Thoracic aorta (tissue), 2 donors: ENCODE data around the gene GSN. TPM values are rescaled to one million over a fixed set of nuclear protein-coding genes. Genes with fewer than 3 reads are reported as not detected.

Experiments used
- ATAC-seq: fragments of 150-250 bp; one replicate; pipeline ENCODE4 v1.8.0; 2017; ENCODE audit warnings: low read depth; ENCODE audit not compliant: insufficient number of reproducible peaks, low FRiP score
- DNase-seq: peaks from one replicate; pipeline ENCODE4 v3.0.0-alpha.2; 2020; ENCODE audit warnings: low spot score
- H3K27ac ChIP-seq, 2 donors: fragments of 200-600 bp; sonication (generic); 1 replicate in 1 of 2; 2 replicates in 1 of 2; pipeline ENCODE4 v1.5.1; 2016; ENCODE audit warnings: mild to moderate bottlenecking in 2 of 2, moderate library complexity in 2 of 2
- H3K27me3 ChIP-seq: fragments of 200-600 bp; sonication (generic); replicated peaks from 2 replicates; pipeline ENCODE4 v1.6.0; 2016; ENCODE audit warnings: mild to moderate bottlenecking; ENCODE audit not compliant: insufficient read depth
- H3K36me3 ChIP-seq: fragments of 200-600 bp; sonication (generic); one replicate; pipeline ENCODE4 v1.5.1; 2016
- H3K4me1 ChIP-seq, 2 donors: fragments of 200-600 bp; sonication (generic); 1 replicate in 1 of 2; 2 replicates in 1 of 2; pipeline versions ENCODE4 v1.5.1 to v1.6.0; 2016; ENCODE audit warnings: low read depth in 2 of 2, mild to moderate bottlenecking in 1 of 2; ENCODE audit not compliant: control insufficient read depth in 1 of 2
- H3K4me3 ChIP-seq: fragments of 200-600 bp; sonication (generic); 2 replicates; pipeline ENCODE4 v1.5.1; 2016; ENCODE audit warnings: mild to moderate bottlenecking
- H3K9me3 ChIP-seq: fragments of 200-600 bp; sonication (generic); 2 replicates; pipeline ENCODE4 v1.5.1; 2016
- CTCF ChIP-seq: fragments of 200-600 bp; sonication (generic); IDR thresholded peaks from one replicate; pipeline ENCODE4 v1.5.1; 2019; ENCODE audit warnings: antibody characterized with exemption
- total RNA-seq, 2 donors: library from RNA; depleted of rRNA; stranded (reverse); fragments of >200 nt; gene quantifications; one replicate each; pipeline versions ENCODE4 v1.1.0 to v1.2.3, GENCODE V29; 2016

Gene GSN
- total RNA-seq, 2 donors from 2014 or later: 3,187 to 4,234 TPM

DNA sequence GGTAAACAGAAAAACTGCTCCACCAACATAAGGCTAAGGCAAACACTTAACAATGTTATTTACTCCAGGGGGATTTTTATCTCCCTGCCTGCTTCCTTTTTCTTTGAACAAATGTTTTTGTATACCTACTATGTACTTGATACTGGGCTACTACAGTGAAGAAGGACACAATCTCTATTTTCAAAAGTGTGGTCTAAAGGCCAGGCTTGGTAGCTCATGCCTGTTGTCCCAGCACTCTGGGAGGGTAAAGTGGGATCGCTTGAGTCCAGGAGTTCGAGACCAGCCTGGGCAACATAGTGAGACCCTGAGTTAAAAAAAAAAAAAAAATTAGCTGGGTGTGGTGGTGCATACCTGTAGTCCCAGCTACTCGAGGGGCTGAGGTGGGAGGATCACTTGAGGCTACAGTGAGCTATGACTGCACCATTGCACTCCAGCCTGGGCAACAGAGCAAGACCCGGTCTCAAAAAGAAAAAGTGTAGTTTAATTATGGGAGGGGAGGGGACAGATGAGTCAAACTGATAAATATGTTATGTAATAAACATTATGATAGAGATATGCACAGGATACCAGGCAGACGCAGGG, 98.7 kb downstream of the GSN start:
- Histone ChIP-seq H3K4me3 (peak overlapping the region; percentile 95), H3K27ac (peak overlapping the region; percentile 86 to 99), H3K36me3 (no peaks in the 10 kb centered on the region), H3K27me3 (no peaks in the 10 kb centered on the region), H3K9me3 (no peaks in the 10 kb centered on the region), H3K4me1 (peaks cover 71 to 84% of the 10 kb centered on the region in 2 donors)
- ATAC-seq: no peak
- no peak for DNase-seq
- no peak for TF ChIP-seq CTCF

DNA sequence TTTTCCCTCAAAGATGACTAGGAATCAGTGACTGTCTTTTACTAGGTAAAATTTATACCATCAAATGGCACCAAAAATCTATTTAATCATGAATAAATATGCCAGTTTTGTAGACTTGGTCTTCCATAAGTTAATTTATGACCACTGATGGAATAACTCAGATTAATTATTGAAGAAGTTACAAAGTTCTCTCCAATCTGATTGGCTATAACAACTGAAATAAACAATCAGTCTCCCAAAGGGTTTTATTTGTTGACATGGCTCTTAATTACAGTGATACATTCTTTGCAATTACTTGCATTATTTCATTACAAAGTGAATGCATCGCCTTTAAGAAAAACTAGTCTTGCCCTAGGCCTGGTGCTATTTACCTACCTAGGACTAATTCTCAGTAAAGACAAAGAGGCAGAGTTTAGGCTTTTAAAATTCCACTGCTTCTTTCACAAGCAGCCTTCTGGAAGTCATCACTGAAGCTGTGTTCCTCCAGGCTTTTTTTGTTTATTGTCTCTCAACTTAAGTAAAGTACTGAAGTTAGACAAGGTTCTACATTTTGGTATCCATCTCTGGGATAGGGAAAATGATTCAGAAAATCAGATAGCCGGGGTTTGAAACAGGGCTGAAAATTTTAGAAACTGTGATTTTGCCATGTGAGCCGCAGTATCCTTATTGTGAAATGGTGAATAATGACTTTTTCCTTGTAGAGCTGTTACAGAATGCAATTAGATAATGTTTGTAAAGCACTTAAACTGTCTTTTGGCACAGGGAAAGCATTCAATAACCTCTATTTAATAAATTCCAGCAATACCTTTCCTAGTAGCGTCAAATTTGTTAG, 99.6 kb downstream of the GSN start:
- Histone ChIP-seq H3K27me3 (no peaks in the 10 kb centered on the region), H3K27ac (peak overlapping the region; percentile 86 to 99), H3K9me3 (no peaks in the 10 kb centered on the region), H3K4me1 (peaks cover 66 to 84% of the 10 kb centered on the region in 2 donors), H3K4me3 (peak overlapping the region; percentile 95), H3K36me3 (no peaks in the 10 kb centered on the region)
- no peak for TF ChIP-seq CTCF
- DNase-seq (no peak), ATAC-seq (no peak)

DNA sequence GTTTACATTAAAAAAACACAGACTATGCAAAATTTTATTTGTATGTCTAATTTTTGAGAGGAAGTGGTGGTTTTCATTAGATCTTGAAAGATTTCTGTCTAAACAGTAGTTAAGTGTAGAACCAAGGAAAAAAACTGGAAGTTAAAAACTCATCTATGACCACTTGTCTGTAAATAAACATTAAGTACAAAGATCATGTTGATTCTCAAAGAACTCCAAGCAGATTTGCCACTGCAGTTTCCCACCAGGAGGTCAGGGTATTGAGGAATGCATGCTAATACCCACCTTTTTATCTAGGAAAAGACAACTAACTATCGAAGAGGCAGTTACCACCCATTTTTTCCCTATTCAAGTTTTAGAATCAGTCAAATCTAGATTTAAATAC, 100.2 kb downstream of the GSN start:
- H3K27ac ChIP-seq: peak overlapping the region; percentile 86 to 99
- TF ChIP-seq CTCF: no peak
- DNase-seq: no peak
- H3K4me3 ChIP-seq: peak overlapping the region; percentile 95
- ATAC-seq: no peak
- H3K9me3 ChIP-seq: no peaks in the 10 kb centered on the region
- H3K27me3 ChIP-seq: no peaks in the 10 kb centered on the region
- no peaks in the 10 kb centered on the region for H3K36me3 ChIP-seq
- H3K4me1 ChIP-seq: peaks cover 63 to 84% of the 10 kb centered on the region in 2 donors

- H3K4me3 ChIP-seq: peak overlapping the region; percentile 95
- H3K4me1 ChIP-seq: peaks cover 59 to 84% of the 10 kb centered on the region in 2 donors
- H3K9me3 ChIP-seq: no peaks in the 10 kb centered on the region
- no peak for TF ChIP-seq CTCF
- H3K36me3 ChIP-seq: no peaks in the 10 kb centered on the region
- DNase-seq: no peak
- peak overlapping the region; percentile 86 to 99 for H3K27ac ChIP-seq
- no peaks in the 10 kb centered on the region for H3K27me3 ChIP-seq
- no peak for ATAC-seq
Observed at GRCh38 chr9:121368745-121369144, 100.8 kb downstream of the GSN start.

GRCh38 chr9:121369595-121370265, 101.8 kb downstream of the GSN start, which contains the start of gene STOM:
Gene STOM (minus strand): TSS chr9:121370250. CDS start chr9:121370187, 63 bp downstream.
- H3K9me3 ChIP-seq: no peaks in the 10 kb centered on the region
- ATAC-seq (peak; percentile 57), DNase-seq (peak; percentile 56)
- H3K4me3 ChIP-seq: peak within 1 kb of the TSS; percentile 95
- TF ChIP-seq CTCF: no peak
- no peaks in the 10 kb centered on the region for H3K27me3 ChIP-seq
- H3K36me3 ChIP-seq: no peaks in the 10 kb centered on the region
- peak within 1 kb of the TSS; percentile 86 to 99 for H3K27ac ChIP-seq
- peaks cover 50 to 77% of the 10 kb centered on the region in 2 donors for H3K4me1 ChIP-seq
